Pancreas (tissue), 10 donors: ENCODE results near the gene SNAP25. TPM values are rescaled to one million over a fixed set of nuclear protein-coding genes. Genes with fewer than 3 reads are reported as not detected.
A peak's percentile ranks its signal among the peaks of the same experiment; 100 is the strongest.

Experiments
- ATAC-seq, 4 donors: fragments of 200-7000 bp; cut with Tn5 transposase; one replicate each; pipeline versions ENCODE4 v1.8.0 to v1.9.1; 2020; ENCODE audit warnings: mild to moderate bottlenecking in 4 of 4, moderate library complexity in 4 of 4
- DNase-seq, 6 donors: peaks; one replicate each; pipeline ENCODE4 v3.0.0-alpha.2; 2020
- FAIRE-seq: peaks from 2 replicates; lab custom pipeline; 2012; peaks lifted over from hg19 to GRCh38; lab: Jason Lieb, UNC
- H3K27ac ChIP-seq, 4 donors: fragments of 200-600 bp; sonication (generic); 1 replicate in 3 of 4; 2 replicates in 1 of 4; pipeline versions ENCODE4 v1.5.0 to v1.8.0; 2020
- H3K27me3 ChIP-seq, 4 donors: fragments of 200-600 bp; one replicate each; pipeline ENCODE4 v1.8.0; 2021
- H3K36me3 ChIP-seq, 3 donors: fragments of 200-600 bp; sonication (generic) in 1 of 3; one replicate each; pipeline versions ENCODE4 v1.5.0 to v1.8.0; 2020 to 2021
- H3K4me1 ChIP-seq, 3 donors: fragments of 200-600 bp; one replicate each; pipeline ENCODE4 v1.8.0; 2021
- H3K4me3 ChIP-seq, 4 donors: fragments of 200-600 bp; sonication (generic) in 2 of 4; one replicate each; pipeline versions ENCODE4 v1.5.0 to v1.8.0; 2020 to 2021
- H3K9me3 ChIP-seq, 4 donors: fragments of 200-600 bp; one replicate each; pipeline ENCODE4 v1.8.0; 2021
- CTCF ChIP-seq, 4 donors: fragments of 200-600 bp; sonication (generic) in 3 of 4; IDR thresholded peaks; one replicate each; pipeline versions ENCODE4 v1.5.0 to v1.8.0; 2021; ENCODE audit warnings: antibody characterized with exemption in 4 of 4
- WGBS, 2 donors: extraction: QIAGEN DNeasy Blood & Tissue Kit; methylation state at CpG; one replicate each; pipeline ENCODE4 v1.1.7; 2013; 5-methylcytosine and 5-hydroxymethylcytosine counted together
- intact Hi-C, 3 donors: fragments of 100-400 bp; cut with DNase I; formaldehyde crosslinking; loops; one replicate each; pipeline versions ENCODE4 v1.11.1 to v1.14.2; 2022
- polyA plus RNA-seq, 2 donors: library from polyadenylated mRNA; stranded (reverse); fragments of 200-250 nt; gene quantifications; one replicate each; pipeline ENCODE4 v1.2.3, GENCODE V29; 2013
- total RNA-seq, 6 donors: library from RNA; stranded (reverse); fragmentation: NEBNext Ultra II Directional in 4 of 6; extraction: Animal tissue kit (Norgen Biotek cat#: 25700) in 4 of 6; gene quantifications; one replicate each; pipeline versions ENCODE4 v1.2.1 to v1.2.4, GENCODE V29; 2021 to 2023
- donor health status: healthy with polysubstance abuse.
- donor health status: DM: no; HTN: no; CAD: no; lungs with moderate emphysema.
- donor health status: DM: no; HTN: no; CAD: no.
- donor health status: control.
- donor health status: control.
- donor health status: Bipolar disorder and iron deficiency.
- donor health status: DM: yes; HTN: yes; CAD: no.
- donor health status: DM: no; HTN: no; CAD: no.
- donor health status: DM: no; HTN: no; CAD: no.
- donor health status: DM: yes; HTN: yes; CAD: no.

The SNAP25 gene
- total RNA-seq, result 1 to 10 TPM in 5 of 6 donors, under 1 TPM in 1; 0.95 to 8.4 (median 2.9) TPM
- polyA plus RNA-seq, result 10 to 100 TPM in 1 of 2 donors, 1 to 10 TPM in 1; 8.6 to 50.3 TPM

GRCh38 chr20:10218536-10219451 is at the start of gene SNAP25:
TSS of gene SNAP25 (plus strand) at chr20:10218830. CDS start at chr20:10275492, 56,662 bp downstream.
- peak within 1 kb of the TSS in 3 of 4 donors; percentile 22 to 47 (median 46) for H3K27ac ChIP-seq

GRCh38 chr20:10169752-10170151 is 48.9 kb upstream of the SNAP25 start:
- FAIRE-seq (no peak), ATAC-seq (no peak), DNase-seq (no peak)
- H3K36me3 ChIP-seq, result no peaks in the 10 kb centered on the region
- intact Hi-C loops, result loop anchor here in 1 of 3 donors (10.0 kb wide), 1 partner anchor 55 kb away; no protein-coding TSS in a partner anchor
- no peak for TF ChIP-seq CTCF (IDR thresholded peaks at IDR 0.05)
- H3K4me1 ChIP-seq, result no peaks in the 10 kb centered on the region
- no peak overlapping the region for H3K4me3 ChIP-seq
- no peak overlapping the region for H3K27ac ChIP-seq
- H3K27me3 ChIP-seq, result no peaks in the 10 kb centered on the region
- H3K9me3 ChIP-seq, result no peaks in the 10 kb centered on the region

More at GRCh38 chr20:10218536-10219451, at the start of gene SNAP25:
- no peaks in the 10 kb centered on the region for H3K9me3 ChIP-seq
- H3K4me1 ChIP-seq, result peaks cover 0 to 6% (median 0%) of the 10 kb centered on the region in 3 donors
- peak within 1 kb of the TSS in 1 of 4 donors; percentile 31 for H3K4me3 ChIP-seq
- FAIRE-seq (no peak), ATAC-seq (peak; percentile 49 to 76 (median 66)), DNase-seq (peak; percentile 12 to 68 (median 49))
- no peak for TF ChIP-seq CTCF (IDR thresholded peaks at IDR 0.05)
- intact Hi-C loops, result no loop called here
- peaks cover 0 to 23% (median 4%) of the 10 kb centered on the region in 4 donors for H3K27me3 ChIP-seq
- H3K36me3 ChIP-seq, result no peaks in the 10 kb centered on the region
- 1 to 2% methylated on average over 52 to 53 of the region's 53 CpGs for WGBS, 2 donors

- intact Hi-C loops, result loop anchor here in 1 of 3 donors (10.0 kb wide), 1 partner anchor 55 kb away; no protein-coding TSS in a partner anchor
- FAIRE-seq, result no peak
- no peaks in the 10 kb centered on the region for H3K9me3 ChIP-seq
- no peak for DNase-seq
- no peak overlapping the region for H3K4me3 ChIP-seq
- no peaks in the 10 kb centered on the region for H3K4me1 ChIP-seq
- TF ChIP-seq CTCF (IDR thresholded peaks at IDR 0.05), result no peak
- H3K27me3 ChIP-seq, result no peaks in the 10 kb centered on the region
- H3K36me3 ChIP-seq, result no peaks in the 10 kb centered on the region
- H3K27ac ChIP-seq, result no peak overlapping the region
- ATAC-seq, result no peak
- 71 to 95% methylated on average over 2 of the region's 2 CpGs for WGBS, 2 donors
These were observed 48.4 kb upstream of the SNAP25 start for GRCh38 chr20:10170261-10170660.

GRCh38 chr20:10171864-10172751 is 46.5 kb upstream of the SNAP25 start:
- H3K4me3 ChIP-seq, result peak overlapping the region in 2 of 4 donors; percentile 32 to 35

More at GRCh38 chr20:10171864-10172751, 46.5 kb upstream of the SNAP25 start:
- Histone ChIP-seq H3K9me3 (no peaks in the 10 kb centered on the region), H3K27ac (peak overlapping the region in 1 of 4 donors; percentile 44), H3K27me3 (no peaks in the 10 kb centered on the region), H3K4me1 (no peaks in the 10 kb centered on the region), H3K36me3 (no peaks in the 10 kb centered on the region)
- intact Hi-C loops, result loop anchor here in 1 of 3 donors (10.0 kb wide), 1 partner anchor 57 kb away; no protein-coding TSS in a partner anchor
- FAIRE-seq (no peak), DNase-seq (peak; percentile 27 to 82 (median 47)), ATAC-seq (peak; percentile 83 to 97 (median 96))
- 8 to 10% methylated on average over 37 to 47 of the region's 47 CpGs for WGBS, 2 donors
- TF ChIP-seq CTCF (IDR thresholded peaks at IDR 0.05), result no peak
